ENCODE measurements around the gene DNAJB14. TPM values are rescaled to one million over a fixed set of nuclear protein-coding genes. Genes with fewer than 3 reads are reported as not detected.

DNAJB14 gene
- total and polyA plus RNA-seq, 2 of the 4 experiments (the other 2 are of a cell fraction), result 12.9 to 15.6 TPM

DNA sequence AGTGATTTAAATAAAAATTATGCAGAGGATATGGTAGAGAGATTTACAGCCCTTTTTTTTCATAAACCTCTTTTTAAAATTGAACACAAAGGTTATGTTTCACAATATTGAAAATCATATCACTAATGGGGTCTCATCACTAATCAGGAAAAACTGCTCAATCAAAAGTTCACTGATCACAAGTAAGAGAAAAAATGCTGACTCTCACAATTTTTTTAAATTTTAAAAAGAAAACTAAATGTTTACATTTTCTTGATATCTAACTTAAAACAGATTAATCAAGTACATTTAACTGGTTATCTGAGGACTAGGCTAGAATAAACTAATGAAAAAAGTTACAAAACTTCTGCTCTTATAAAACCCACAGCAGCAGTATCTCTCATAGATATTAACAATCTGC lies 60.7 kb downstream of the DNAJB14 start:
- Histone ChIP-seq H4K8ac (ENCODE audit: low read depth in 2 of 2, low read length in 2 of 2) (no peak overlapping the region), H2AK9ac (replicated peaks; ENCODE audit: low read depth, low read length, poor library complexity) (no peak overlapping the region), H2BK15ac (ENCODE audit: low read depth, low read length) (no peak overlapping the region), H2AFZ (replicated peaks; ENCODE audit: low read length, poor library complexity) (no peak overlapping the region), H3K27me3 (ENCODE audit: control insufficient read depth, insufficient read depth, low read length) (no peaks in the 10 kb centered on the region), H3K23ac (ENCODE audit: low read depth, low read length) (no peak overlapping the region), H3K79me1 (ENCODE audit: low read depth in 1 of 2, low read length in 2 of 2) (peaks cover 0 to 19% of the 10 kb centered on the region in 2 experiments; a peak in 3 of 4 replicates), H3K14ac (replicated peaks; ENCODE audit: low read depth, low read length) (no peak overlapping the region), H3K36me3 (ENCODE audit: control insufficient read depth, insufficient read depth, low read length) (peaks cover 10% of the 10 kb centered on the region), H4K91ac (ENCODE audit: insufficient read depth, low read depth, low read length) (no peak overlapping the region), H2BK120ac (ENCODE audit: low read depth, low read length) (no peak overlapping the region), H2BK5ac (ENCODE audit: low read depth, low read length, poor library complexity, severe bottlenecking) (no peak overlapping the region), H2BK20ac (ENCODE audit: low read depth, low read length) (no peak overlapping the region), H3K4me2 (ENCODE audit: low read depth, low read length) (no peak overlapping the region), H3K27ac (ENCODE audit: insufficient read depth, low read length) (no peak overlapping the region), H2AK5ac (ENCODE audit: low read depth, low read length) (no peak overlapping the region), H3K9me3 (ENCODE audit: control insufficient read depth, insufficient read depth, low read length) (no peaks in the 10 kb centered on the region), H3K56ac (ENCODE audit: extremely low read depth, insufficient read depth, low read length) (no peak overlapping the region), H3K4ac (ENCODE audit: low read depth, low read length) (no peak overlapping the region), H3K18ac (ENCODE audit: low read depth, low read length) (no peak overlapping the region), H4K5ac (ENCODE audit: low read depth, low read length) (no peak overlapping the region), H3K9me1 (ENCODE audit: insufficient read depth, low read length) (no peaks in the 10 kb centered on the region), H3K4me1 (ENCODE audit: control insufficient read depth, insufficient read depth, low read length) (no peaks in the 10 kb centered on the region), H4K20me1 (ENCODE audit: insufficient read depth, low read length) (peaks cover 4% of the 10 kb centered on the region; the same call in 1 of the 2 replicates), H3K4me3 (ENCODE audit: insufficient read depth, low read depth, low read length) (no peak overlapping the region), H3K9ac (ENCODE audit: low read depth, low read length) (no peak overlapping the region)
- no TSS peak for BruUV-seq (replicated peaks)
- no peak for ATAC-seq (ENCODE audit: low read depth)
- in situ Hi-C loops (cut with MboI; ENCODE audit: low sequenced_read_pairs), result loop anchor here (10.0 kb wide), 1 partner anchor 321 kb away; the partner anchor contains the start of gene TRMT10A
- dilution Hi-C loops (cut with HindIII; ENCODE audit: low sequenced_read_pairs, unreplicated experiment), result no loop called here
- DNase-seq, result no peak
- ChIA-PET POLR2A (ENCODE audit: unreplicated experiment) (no interaction called here), CTCF (interaction anchor here (1.0 kb wide), 1 partner anchor 162 kb away, joined by 3 read pairs; no protein-coding TSS in a partner anchor)
- intact Hi-C loops (cut with micrococcal nuclease), result loop anchor here (1.0 to 5.0 kb wide), 2 partner anchors 73 to 324 kb away; no protein-coding TSS in a partner anchor
- peak; percentile 94 for TF ChIP-seq MAFK (IDR thresholded peaks at IDR 0.05; ENCODE audit: low read depth, low read length)
- TF ChIP-seq RFX5 (IDR thresholded peaks at IDR 0.05; ENCODE audit: low read depth, low read length), result no peak
- TF ChIP-seq RCOR1 (IDR thresholded peaks at IDR 0.05; ENCODE audit: insufficient replicate concordance, low read length), result no peak
- TF ChIP-seq CEBPB (IDR thresholded peaks at IDR 0.05; ENCODE audit: low read depth, low read length), result no peak
